Fibroblast of pulmonary artery (primary cell): Measurements from ENCODE around the gene APCDD1L.
A peak's percentile ranks its signal among the peaks of the same experiment; 100 is the strongest.

ENCODE experiments used
- DNase-seq: peaks from one replicate; pipeline ENCODE4 v3.0.0-alpha.2; 2010; ENCODE audit warnings: low read depth
- H3K4me3 ChIP-seq: replicated peaks from 2 replicates; pipeline ENCODE4 v1.5.1; 2011; ENCODE audit warnings: low read depth, mild to moderate bottlenecking, control low read depth, low read length, moderate library complexity
- TF ChIP-seq, protein P1 (sequence below): IDR thresholded peaks from 2 replicates; pipeline ENCODE4 v1.5.1; 2011; ENCODE audit warnings: mild to moderate bottlenecking, control low read depth, low read length, inconsistent platforms; ENCODE audit errors: missing control alignments

Gene APCDD1L

DNA sequence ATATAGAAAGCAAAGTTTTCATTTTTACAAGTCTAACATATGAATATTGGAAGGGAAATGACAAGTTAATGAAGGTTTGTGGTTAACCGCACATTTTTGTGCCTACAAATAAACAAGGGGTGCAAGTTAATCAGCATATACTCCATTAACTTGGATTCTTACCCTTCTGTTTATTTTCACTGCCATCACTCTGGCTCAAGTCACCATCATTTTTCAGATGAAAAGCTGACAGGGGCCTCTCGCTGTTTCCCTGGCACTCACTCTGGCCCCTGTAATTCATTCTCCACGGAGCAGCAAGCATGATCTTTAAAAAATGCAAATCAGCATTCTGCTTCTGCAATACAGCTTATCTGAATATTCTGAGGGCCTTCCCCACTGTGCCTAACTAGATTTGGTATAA is 29.8 kb downstream of the APCDD1L start:
- TF ChIP-seq, protein P1, sequence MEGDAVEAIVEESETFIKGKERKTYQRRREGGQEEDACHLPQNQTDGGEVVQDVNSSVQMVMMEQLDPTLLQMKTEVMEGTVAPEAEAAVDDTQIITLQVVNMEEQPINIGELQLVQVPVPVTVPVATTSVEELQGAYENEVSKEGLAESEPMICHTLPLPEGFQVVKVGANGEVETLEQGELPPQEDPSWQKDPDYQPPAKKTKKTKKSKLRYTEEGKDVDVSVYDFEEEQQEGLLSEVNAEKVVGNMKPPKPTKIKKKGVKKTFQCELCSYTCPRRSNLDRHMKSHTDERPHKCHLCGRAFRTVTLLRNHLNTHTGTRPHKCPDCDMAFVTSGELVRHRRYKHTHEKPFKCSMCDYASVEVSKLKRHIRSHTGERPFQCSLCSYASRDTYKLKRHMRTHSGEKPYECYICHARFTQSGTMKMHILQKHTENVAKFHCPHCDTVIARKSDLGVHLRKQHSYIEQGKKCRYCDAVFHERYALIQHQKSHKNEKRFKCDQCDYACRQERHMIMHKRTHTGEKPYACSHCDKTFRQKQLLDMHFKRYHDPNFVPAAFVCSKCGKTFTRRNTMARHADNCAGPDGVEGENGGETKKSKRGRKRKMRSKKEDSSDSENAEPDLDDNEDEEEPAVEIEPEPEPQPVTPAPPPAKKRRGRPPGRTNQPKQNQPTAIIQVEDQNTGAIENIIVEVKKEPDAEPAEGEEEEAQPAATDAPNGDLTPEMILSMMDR, result no peak
- DNase-seq, result no peak
- no peak overlapping the region for H3K4me3 ChIP-seq

DNA sequence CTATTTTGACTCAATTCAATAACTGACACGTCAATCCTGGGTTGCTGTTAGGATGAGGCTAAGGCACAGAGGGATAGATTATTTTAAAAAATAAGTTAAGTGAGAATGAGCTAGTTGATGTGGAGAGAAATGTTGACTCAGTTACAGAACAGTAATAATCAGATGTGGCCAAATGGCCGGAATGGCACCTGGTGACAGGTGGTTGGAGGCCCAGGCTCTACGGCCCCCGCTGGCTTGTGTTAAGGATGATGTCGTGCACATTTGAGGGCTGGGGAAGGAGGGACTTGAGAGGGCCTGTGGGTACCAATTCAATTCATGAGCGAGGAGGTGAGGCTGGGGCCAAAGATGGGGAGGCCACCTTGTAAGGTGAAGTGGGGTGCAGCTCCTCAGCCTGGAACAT is 31.7 kb downstream of the APCDD1L start:
- TF ChIP-seq, protein P1, result no peak
- no peak for DNase-seq
- H3K4me3 ChIP-seq, result no peak overlapping the region

DNA sequence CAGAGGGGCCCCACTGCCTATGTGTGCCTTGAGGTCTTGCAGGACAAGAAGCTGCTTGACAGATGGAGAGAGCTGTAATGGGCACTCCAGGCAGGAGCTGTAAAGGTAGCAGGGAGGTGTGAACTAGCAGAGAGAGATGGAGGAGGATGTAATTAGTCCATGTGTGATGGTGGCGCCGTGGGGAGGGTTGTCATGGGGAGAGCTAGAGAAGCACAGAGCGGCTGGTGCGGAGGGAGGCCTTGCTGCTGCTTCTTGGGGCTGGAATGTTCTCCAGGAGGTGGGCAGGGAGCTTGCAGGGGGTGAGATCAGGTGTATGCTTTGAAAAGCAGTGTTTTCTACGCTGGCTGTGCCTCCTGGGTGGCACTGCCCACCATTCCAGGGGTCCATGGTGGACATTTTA is 32.1 kb downstream of the APCDD1L start:
- no peak for DNase-seq
- H3K4me3 ChIP-seq, result no peak overlapping the region
- TF ChIP-seq, protein P1, result no peak

DNA sequence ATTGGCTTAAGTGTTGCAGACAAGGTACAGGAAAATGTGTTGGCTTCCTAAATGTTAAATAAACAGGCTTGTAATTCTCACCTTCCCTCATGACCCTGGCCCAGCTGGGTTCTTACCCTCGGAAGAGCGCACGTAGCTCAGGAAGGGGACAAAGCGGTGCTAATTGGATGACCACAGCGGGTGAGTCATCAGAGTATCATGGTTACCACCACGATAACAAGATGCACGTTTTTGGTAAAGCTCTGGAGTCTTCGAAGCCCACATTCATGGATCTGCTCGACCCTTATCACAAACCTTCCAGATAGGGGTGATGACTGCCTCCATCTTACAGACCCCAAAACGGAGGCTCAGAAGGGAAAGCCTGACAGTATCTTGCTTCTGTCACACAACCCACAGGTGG is 32.8 kb downstream of the APCDD1L start:
- DNase-seq, result no peak
- TF ChIP-seq, protein P1, result no peak
- H3K4me3 ChIP-seq, result no peak overlapping the region

DNA sequence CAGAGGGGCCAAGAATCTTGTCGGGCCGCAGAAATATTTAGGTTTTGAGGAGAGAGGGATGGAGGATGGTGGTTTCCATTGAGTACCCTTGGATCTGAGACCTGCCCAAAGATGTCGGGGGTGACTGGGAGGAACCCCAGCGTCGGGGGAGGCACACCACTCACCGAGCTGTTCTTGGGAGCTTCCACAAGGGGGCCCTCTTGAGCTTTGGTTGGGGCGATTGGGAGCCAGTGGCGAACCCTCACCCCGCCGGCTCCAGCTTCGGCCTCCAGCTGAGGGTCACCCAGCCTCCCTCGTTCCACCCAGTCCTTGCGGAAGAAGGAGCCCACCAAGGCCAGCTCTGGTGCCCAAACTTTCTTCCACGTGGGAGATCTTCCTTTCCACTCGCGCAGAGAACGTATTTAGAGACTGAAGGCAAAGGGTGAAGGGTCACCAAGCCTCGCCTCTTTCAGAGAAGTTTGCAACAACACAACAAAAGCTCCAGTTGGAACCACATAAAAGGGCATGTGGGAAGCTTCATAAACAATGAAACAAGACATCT is 33.6 kb downstream of the APCDD1L start:
- DNase-seq, result peak; percentile 57
- H3K4me3 ChIP-seq, result no peak overlapping the region
- TF ChIP-seq, protein P1, result peak; percentile 60

DNA sequence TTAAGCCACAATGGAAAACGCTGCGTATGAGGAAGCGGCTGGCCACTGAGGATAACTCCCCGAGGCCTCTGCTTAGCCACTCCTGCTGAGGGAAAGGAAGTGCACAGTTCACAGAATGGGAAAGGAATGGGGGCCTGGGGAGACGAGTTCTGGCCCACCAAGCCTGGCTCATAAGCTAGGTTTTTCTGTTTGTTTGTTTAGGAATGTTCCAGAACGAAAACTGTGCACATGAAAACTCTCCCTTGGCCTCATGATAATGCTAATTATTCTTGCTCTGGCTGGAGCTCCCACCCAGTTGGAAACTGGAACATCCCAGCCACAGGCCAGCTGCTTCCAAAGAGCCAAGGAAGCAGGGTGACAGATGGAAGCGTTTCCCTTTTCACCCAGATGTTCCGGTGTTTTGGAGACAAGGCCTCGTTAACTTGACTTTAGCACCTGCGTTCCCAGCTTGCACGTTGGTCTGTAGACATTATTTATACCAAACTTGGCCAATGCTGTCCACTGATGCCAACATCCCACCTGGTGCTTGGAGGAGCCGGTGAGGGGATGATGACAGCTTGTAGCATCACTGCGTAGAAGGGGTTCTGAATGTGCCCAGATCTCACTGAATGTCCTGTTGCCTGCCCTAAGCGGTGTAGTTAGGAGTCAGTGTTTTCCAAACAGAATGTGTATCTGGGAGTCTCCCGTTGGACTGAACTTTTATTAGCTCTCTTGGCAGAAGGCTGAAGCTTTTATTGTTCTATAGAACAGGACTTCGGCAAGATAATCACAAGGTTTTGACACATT is 34.5 kb downstream of the APCDD1L start:
- TF ChIP-seq, protein P1, result no peak
- DNase-seq, result no peak

More for the DNA sequence above, 34.5 kb downstream of the APCDD1L start:
- no peak overlapping the region for H3K4me3 ChIP-seq
